ENCODE data around the gene PSMF1.
"Not testable (repeated sequence)": the region's sequence is repeated elsewhere in the genome, so short reads cannot be mapped to it uniquely, and the experiment has no call there.

Gene PSMF1

DNA sequence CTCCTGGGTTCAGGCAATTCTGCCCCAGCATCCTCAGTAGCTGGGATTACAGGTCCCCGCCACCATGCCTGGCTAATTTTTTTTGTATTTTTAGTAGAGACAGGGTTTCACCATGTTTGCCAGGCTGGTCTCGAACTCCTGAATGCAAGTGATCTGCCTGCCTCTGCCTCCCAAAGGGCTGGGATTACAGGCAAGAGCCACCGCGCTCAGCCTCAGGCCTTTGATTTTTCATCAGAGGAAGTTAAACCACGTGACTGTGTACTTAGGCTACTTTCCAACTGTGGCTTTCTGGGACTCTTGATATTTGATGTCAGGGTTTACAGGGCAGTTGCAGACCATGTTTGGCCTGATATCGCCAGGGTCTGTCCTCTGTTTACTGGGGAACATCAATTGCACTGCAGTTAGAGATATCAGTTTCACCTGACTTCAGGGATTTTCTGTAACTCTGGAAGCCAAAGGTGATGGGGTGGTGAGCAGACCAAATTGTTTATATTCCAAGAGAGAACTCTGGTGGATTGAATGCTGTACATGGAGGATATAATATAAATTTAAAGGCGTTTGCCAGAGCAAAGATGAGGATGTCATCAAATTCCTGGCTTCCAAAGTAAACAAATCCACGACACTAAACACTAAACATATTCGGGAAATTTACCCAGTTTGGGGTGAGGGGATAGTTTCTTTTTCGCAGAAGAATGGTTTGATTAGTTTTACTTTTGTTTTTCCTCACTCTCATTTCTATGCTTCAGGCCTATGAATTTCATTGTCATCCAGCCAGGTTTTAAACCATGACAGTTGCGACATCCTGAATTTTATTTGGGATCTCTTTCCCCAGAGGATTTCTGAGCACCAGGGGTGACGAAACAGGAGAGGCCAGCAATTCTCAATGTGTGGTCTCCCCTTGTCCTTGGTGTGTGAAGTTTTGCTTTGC lies 4.2 kb downstream of the PSMF1 start:
- DNase-seq (ENCODE audit: low read depth): no peak

DNA sequence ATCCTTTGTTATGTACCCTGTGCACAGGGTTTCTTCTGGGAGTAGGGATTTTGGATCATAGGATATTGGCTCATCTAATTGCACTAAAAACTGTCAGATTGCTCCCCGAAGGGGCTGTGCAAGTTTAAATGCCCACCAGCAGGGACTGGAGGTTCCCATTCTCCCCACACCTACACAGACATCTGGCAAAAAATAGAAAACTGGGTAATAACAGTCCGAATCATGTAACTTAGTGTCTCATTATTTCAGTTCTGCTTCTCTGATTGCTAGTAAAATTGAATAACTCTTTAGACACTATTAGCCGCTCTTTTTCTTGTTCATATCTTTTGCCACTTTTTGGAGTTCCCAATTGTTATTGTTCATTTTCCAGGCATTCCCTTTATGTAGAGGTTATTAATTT lies 5.3 kb downstream of the PSMF1 start:
- no peak for DNase-seq (ENCODE audit: low read depth)

- no peak for DNase-seq (ENCODE audit: low read depth)
Observed at GRCh38 chr20:1124421-1124820, 6.0 kb downstream of the PSMF1 start.

DNA sequence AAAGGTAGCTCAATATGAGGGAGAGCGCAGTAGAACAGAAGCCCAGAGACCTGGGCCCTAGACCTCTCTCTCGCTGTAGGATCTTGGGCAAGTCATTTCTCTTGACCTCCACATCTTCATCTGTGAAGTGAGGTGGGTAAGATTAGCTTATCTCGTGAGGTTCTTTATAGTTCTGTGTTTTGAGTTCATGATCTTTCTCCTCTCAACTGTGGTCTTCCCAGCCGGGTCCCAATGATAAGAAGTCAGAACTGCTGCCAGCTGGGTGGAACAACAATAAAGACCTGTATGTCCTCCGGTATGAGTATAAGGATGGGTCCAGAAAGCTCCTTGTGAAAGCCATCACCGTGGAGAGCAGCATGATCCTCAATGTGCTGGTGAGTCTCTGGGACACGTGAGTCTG lies 6.9 kb downstream of the PSMF1 start:
- DNase-seq (ENCODE audit: low read depth): no peak

DNA sequence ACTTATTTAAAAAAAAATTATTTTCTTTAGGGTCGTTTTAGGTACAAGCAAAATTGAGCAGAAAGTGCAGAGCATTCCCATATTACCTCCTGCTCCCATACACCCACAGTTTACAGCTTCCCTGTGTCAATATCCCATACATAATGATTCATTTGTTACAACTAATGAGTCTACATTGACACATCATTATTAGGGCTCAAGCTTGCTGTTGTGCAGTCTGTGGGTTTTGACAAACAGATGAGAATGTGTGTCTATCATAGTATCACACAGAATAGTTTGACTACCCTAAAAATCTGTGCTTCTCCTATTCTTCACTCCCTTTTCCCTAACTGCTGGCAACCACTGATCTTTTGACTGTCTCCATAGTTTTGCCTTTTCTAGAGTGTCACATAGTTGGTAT lies 9.4 kb downstream of the PSMF1 start:
- no peak for DNase-seq (ENCODE audit: low read depth)

DNA sequence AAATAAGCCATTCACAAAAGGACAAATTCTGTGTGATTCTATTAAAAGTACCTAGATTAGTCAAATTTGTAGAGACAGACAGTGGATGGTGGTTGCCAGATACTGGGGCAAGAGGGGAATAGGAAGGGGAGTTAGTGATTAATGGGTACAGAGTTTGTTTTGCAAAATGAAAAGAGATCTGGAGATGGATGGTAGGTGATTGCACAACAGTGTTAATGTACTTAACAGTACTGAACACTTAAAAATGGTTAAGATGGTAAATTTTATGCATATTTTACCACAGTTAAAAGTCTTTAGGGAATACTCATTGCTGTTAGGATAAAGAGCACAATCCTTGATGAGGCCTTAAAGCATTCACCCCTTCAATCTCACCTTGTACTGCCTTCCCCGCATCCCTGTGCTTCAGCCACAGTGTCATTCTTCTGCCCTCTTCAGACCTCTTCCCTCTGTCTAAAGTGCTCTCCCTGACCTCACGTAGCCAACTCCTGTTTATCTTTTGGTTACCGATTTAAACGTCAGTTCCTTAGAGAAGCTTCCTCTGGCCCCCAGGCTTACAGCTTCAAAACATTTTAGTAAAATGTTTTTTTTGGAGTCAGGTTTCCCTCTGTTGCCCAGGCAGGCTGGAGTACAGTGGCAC lies 11.8 kb downstream of the PSMF1 start:
- DNase-seq (ENCODE audit: low read depth): no peak

GRCh38 chr20:1130847-1131246 lies 12.4 kb downstream of the PSMF1 start:
- no peak for DNase-seq (ENCODE audit: low read depth)

- no peak for DNase-seq (ENCODE audit: low read depth)
Observed at GRCh38 chr20:1131354-1131753, 13.0 kb downstream of the PSMF1 start.

- no peak for DNase-seq (ENCODE audit: low read depth)
Observed at GRCh38 chr20:1134355-1134754, 16.0 kb downstream of the PSMF1 start.

- DNase-seq (ENCODE audit: low read depth): no peak
Observed at GRCh38 chr20:1134836-1135235, 16.4 kb downstream of the PSMF1 start.

- no peak for DNase-seq (ENCODE audit: low read depth)
Observed at GRCh38 chr20:1137236-1137635, 18.8 kb downstream of the PSMF1 start.

DNA sequence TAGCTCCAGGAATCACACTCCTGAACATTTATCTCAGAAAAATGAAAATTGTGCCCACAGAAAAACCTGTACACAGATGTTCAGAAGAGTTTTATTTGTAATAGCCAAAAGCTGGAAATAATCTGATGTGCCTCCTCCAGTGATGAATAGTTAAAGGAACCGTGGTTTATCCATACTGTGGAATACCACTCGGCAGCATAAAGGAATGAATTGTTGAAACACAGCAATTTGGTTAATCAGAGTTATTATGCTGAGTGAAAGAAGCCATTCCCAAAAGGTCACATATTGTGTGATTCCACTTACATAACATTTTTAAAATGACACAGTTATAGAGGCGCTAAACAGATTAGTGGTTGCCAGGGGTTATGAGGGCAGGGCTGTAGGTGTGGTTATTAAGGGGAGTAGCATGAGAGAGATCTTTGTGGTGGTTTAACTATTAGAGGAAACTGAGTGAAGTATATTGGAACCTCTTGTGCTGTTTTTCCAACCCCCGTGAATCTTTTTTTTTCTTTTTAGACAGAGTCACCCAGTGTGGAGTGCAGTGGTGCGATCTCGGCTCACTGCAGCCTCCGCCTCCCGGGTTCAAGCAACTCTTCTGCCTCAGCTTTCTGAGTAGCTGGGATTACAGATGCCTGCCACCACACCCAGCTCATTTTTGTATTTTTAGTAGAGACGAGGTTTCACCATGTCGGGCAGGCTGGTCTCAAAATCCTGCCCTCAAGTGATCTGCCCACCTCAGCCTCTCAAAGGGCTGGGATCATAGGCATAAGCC lies 26.2 kb downstream of the PSMF1 start:
- no peak for DNase-seq (ENCODE audit: low read depth)

GRCh38 chr20:1146957-1147356 lies 28.6 kb downstream of the PSMF1 start:
- no peak for DNase-seq (ENCODE audit: low read depth)

- not testable (repeated sequence) for DNase-seq (ENCODE audit: low read depth)
Observed at GRCh38 chr20:1149812-1150211, 31.4 kb downstream of the PSMF1 start.

DNA sequence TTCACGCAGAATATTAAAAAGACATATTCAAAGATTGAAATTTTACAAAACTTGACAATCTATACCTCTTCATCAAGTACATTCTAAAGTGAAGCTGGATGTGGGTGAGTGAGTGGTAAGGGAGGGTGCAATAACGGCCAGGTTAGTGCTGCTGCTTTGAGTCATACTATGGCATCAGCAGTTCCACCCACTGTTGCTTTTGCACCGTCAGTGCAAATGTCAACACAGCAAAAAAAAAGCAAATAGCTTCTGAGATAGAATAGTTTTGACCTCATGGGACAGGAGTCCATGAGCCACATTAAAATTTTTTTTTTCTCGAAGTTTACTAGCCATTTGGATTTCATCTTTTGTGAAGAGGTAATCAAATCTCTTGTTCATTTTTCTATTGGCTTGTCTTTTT lies 31.8 kb downstream of the PSMF1 start:
- DNase-seq (ENCODE audit: low read depth): no peak

DNA sequence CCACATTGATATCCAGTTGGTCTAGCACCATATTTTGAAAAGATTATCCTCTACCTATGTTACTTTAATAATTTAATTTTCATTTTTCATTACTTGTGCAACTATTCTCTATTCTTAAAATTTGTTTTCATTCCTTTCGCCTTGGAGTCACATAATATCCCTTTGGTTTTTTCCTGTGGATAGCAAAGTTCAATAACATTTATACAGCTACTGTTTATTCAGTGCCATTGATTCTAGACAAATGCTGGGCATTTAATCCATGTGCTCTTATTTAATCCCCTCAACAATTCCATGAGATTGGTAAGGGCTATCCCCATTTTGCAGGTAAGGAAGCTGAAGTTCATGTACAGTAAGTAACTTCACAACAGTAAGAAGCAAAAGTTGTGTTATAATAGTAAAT lies 32.6 kb downstream of the PSMF1 start:
- DNase-seq (ENCODE audit: low read depth): no peak

GRCh38 chr20:1154226-1154625 lies 35.8 kb downstream of the PSMF1 start:
- no peak for DNase-seq (ENCODE audit: low read depth)

DNA sequence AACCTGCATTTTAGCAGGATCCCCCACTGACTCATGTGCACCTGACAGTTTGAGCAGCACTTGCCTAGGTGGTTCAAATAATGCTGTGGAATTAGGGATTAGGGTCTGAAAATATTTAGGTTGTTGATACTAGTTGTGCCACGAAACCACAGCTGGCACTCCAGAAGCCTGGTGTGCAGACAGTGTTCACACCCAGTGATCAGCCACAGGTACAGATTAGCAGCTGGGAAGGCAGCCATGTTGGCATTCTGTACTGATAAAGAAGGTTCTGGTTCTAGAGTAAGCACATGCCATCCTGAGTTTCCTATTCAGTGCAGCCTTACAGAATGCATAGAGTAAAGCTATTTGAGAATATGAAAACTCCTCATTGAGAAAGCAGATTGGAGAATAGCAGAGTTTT lies 36.3 kb downstream of the PSMF1 start:
- DNase-seq (ENCODE audit: low read depth): no peak

DNA sequence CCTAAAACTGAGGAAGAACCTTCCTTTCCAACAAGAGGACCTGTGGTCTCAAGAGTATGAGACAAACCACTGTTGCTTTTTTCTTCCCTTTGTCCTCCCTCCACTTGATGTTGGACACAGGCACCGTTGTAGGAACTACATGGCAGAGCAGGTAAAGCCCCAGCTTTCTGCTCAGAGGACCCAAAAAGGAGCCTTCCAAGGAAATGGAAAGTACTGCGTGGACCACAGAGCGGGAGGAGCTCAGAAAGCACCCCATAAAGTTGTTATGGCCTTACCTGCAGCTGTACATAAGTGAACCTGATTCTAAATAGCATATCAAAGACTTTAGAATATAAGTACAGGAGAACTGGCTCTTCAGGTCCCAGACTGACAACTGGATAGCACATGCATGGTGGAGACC lies 36.9 kb downstream of the PSMF1 start:
- DNase-seq (ENCODE audit: low read depth): no peak

DNA sequence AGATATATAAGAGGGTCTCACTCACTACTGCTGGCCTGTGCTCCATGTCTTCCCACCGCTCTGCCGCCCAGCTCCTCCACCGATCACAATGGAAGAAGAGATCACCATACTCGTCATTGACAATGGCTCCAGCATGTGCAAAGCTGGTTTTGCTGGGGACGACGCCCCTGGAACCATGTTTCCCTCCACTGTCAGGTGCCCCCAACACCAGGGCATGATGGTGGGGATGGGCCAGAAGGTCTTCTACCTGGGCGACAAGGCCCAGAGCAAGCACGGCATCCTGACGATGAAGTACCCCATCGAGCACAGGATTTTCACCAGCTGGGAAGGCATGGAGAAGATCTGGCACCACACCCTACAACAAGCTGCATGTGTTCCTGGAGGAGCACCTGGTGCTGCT lies 42.1 kb downstream of the PSMF1 start:
- no peak for DNase-seq (ENCODE audit: low read depth)

GRCh38 chr20:1160991-1161390 lies 42.6 kb downstream of the PSMF1 start:
- DNase-seq (ENCODE audit: low read depth): no peak

- DNase-seq (ENCODE audit: low read depth): no peak
Observed at GRCh38 chr20:1163105-1163504, 44.7 kb downstream of the PSMF1 start.

GRCh38 chr20:1163653-1164052 lies 45.3 kb downstream of the PSMF1 start:
- no peak for DNase-seq (ENCODE audit: low read depth)

Measured in stimulated activated CD8-positive, alpha-beta memory T cell treated with anti-CD3 and anti-CD28 coated beads, Interleukin-4, amount 100 ng/mL, for 24 hours (primary cell).